ENCODE data around the gene PRDM7. TPM values are rescaled to one million over a fixed set of nuclear protein-coding genes. Genes with fewer than 3 reads are reported as not detected.

Gene PRDM7
- polyA plus RNA-seq, 2 of the 4 experiments (the other 2 are of a cell fraction) = not detected

- POLR2A ChIA-PET = interaction anchor here (0.6 kb wide), 1 partner anchor 11 kb away, joined by 4 read pairs; no protein-coding TSS in a partner anchor
- 78% methylated on average over 13 of the region's 13 CpGs for WGBS (ENCODE audit: missing lambda C conversion rate)
- no peak overlapping the region for H3K4me2 ChIP-seq
- no peak overlapping the region for H3K27ac ChIP-seq
- TF ChIP-seq TP53 (CRISPR knock-in tag; IDR thresholded peaks at IDR 0.05) (no peak), REST (IDR thresholded peaks at IDR 0.05) (no peak), ZSCAN20 (CRISPR knock-in tag; IDR thresholded peaks at IDR 0.05) (no peak), ZNF302 (CRISPR knock-in tag; IDR thresholded peaks at IDR 0.05) (no peak), HDAC2 (IDR thresholded peaks at IDR 0.05) (no peak), JUNB (IDR thresholded peaks at IDR 0.05) (no peak), RAD21 (conservative IDR thresholded peaks at IDR 0.05 in 1 of 2, IDR thresholded peaks at IDR 0.05 in 1 of 2) (no peak)
- TF ChIP-seq, protein P1, sequence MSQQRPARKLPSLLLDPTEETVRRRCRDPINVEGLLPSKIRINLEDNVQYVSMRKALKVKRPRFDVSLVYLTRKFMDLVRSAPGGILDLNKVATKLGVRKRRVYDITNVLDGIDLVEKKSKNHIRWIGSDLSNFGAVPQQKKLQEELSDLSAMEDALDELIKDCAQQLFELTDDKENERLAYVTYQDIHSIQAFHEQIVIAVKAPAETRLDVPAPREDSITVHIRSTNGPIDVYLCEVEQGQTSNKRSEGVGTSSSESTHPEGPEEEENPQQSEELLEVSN (IDR thresholded peaks at IDR 0.05; ENCODE audit: borderline replicate concordance, low read depth) = no peak
- TF ChIP-seq, protein P2, sequence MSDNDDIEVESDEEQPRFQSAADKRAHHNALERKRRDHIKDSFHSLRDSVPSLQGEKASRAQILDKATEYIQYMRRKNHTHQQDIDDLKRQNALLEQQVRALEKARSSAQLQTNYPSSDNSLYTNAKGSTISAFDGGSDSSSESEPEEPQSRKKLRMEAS (IDR thresholded peaks at IDR 0.05) = no peak
- H3K4me1 ChIP-seq = peaks cover 4% of the 10 kb centered on the region
- CTCF ChIA-PET = interaction anchor here (0.7 to 1.4 kb wide), 4 partner anchors 7 to 11 kb away, joined by 3 to 5 read pairs (median 4); no protein-coding TSS in a partner anchor
- H3K9me3 ChIP-seq = no peaks in the 10 kb centered on the region
- no peak overlapping the region for H3K4me3 ChIP-seq
- ATAC-seq = no peak
- FAIRE-seq = no peak
- no peak for DNase-seq (ENCODE audit: low read depth in 1 of 2, low spot score in 1 of 2)
These were observed 64.0 kb downstream of the PRDM7 start for GRCh38 chr16:90012991-90013745.

GRCh38 chr16:90011908-90012501, 65.1 kb downstream of the PRDM7 start:
- DNase-seq (ENCODE audit: low read depth in 1 of 2, low spot score in 1 of 2) (no peak), ATAC-seq (no peak), FAIRE-seq (no peak)
- Histone ChIP-seq H3K4me1 (no peaks in the 10 kb centered on the region), H3K27ac (no peak overlapping the region), H3K4me2 (no peak overlapping the region), H3K9me3 (no peaks in the 10 kb centered on the region), H3K4me3 (no peak overlapping the region)
- 92% methylated on average over 3 of the region's 12 CpGs for WGBS (ENCODE audit: missing lambda C conversion rate)
- TF ChIP-seq MYC (IDR thresholded peaks at IDR 0.05; ENCODE audit: borderline replicate concordance, low read length) = no peak
- TF ChIP-seq, protein P3, sequence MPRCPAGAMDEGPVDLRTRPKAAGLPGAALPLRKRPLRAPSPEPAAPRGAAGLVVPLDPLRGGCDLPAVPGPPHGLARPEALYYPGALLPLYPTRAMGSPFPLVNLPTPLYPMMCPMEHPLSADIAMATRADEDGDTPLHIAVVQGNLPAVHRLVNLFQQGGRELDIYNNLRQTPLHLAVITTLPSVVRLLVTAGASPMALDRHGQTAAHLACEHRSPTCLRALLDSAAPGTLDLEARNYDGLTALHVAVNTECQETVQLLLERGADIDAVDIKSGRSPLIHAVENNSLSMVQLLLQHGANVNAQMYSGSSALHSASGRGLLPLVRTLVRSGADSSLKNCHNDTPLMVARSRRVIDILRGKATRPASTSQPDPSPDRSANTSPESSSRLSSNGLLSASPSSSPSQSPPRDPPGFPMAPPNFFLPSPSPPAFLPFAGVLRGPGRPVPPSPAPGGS (IDR thresholded peaks at IDR 0.05) = no peak
- ChIA-PET CTCF (interaction anchor here (1.0 to 1.4 kb wide), 2 partner anchors 8 to 10 kb away, joined by 4 to 5 read pairs; no protein-coding TSS in a partner anchor), POLR2A (no interaction called here)

GRCh38 chr16:90011508-90011819, 65.7 kb downstream of the PRDM7 start:
- Histone ChIP-seq H3K4me1 (no peaks in the 10 kb centered on the region), H3K4me3 (no peak overlapping the region), H3K27ac (no peak overlapping the region), H3K4me2 (no peak overlapping the region), H3K9me3 (no peaks in the 10 kb centered on the region)
- CTCF ChIA-PET = no interaction called here
- FAIRE-seq = no peak
- DNase-seq (ENCODE audit: low read depth in 1 of 2, low spot score in 1 of 2) = no peak
- ATAC-seq = no peak
- WGBS (ENCODE audit: missing lambda C conversion rate) = 95% methylated on average over 2 of the region's 11 CpGs
- TF ChIP-seq RARB (CRISPR knock-in tag; IDR thresholded peaks at IDR 0.05) (no peak), RAD21 (conservative IDR thresholded peaks at IDR 0.05 in 1 of 2, IDR thresholded peaks at IDR 0.05 in 1 of 2) (no peak)
- TF ChIP-seq, protein P1 (IDR thresholded peaks at IDR 0.05; ENCODE audit: borderline replicate concordance, low read depth) = no peak
- POLR2A ChIA-PET = no interaction called here
